H1 (cell line): ENCODE results near the gene RNF212. TPM values are rescaled to one million over a fixed set of nuclear protein-coding genes. Genes with fewer than 3 reads are reported as not detected.

Experiments
- CTCF ChIA-PET: fragments of 300-600 bp; sonication (Branson Sonifier 250); formaldehyde crosslinking; loops from one replicate; lab custom pipeline; 2021; ENCODE audit not compliant: partially characterized antibody; lab: Charles Lee
- POLR2A ChIA-PET: fragments of 300-600 bp; sonication (Branson Sonifier 250); formaldehyde crosslinking; loops from one replicate; lab custom pipeline; 2021; ENCODE audit warnings: inconsistent platforms; ENCODE audit not compliant: partially characterized antibody; lab: Charles Lee
- DNase-seq, 2 experiments: peaks; one replicate each; pipeline versions ENCODE4 v3.0.0 to v3.0.0-alpha.2; 2010 to 2022; ENCODE audit warnings: low spot score in 2 of 2, low read depth in 1 of 2, mixed read lengths in 1 of 2
- FAIRE-seq: peaks from 2 replicates; lab custom pipeline; 2011; peaks lifted over from hg19 to GRCh38; lab: Jason Lieb, UNC
- H2AFZ ChIP-seq: 2 replicates; pipeline ENCODE4 v1.8.1; 2012; ENCODE audit warnings: low read length, inconsistent platforms
- H2AK5ac ChIP-seq: 2 replicates; pipeline ENCODE4 v1.6.1; 2013; ENCODE audit warnings: low read depth, low read length
- H2BK120ac ChIP-seq: replicated peaks from 2 replicates; pipeline ENCODE3; 2013; ENCODE audit warnings: low read depth, low read length, inconsistent platforms
- H2BK12ac ChIP-seq: 2 replicates; pipeline ENCODE4 v1.6.1; 2013; ENCODE audit warnings: low read depth, low read length
- H2BK15ac ChIP-seq: 2 replicates; pipeline ENCODE4 v1.6.1; 2013; ENCODE audit warnings: low read length
- H2BK20ac ChIP-seq: 2 replicates; pipeline ENCODE4 v1.6.1; 2013; ENCODE audit warnings: low read length
- H2BK5ac ChIP-seq: 2 replicates; pipeline ENCODE4 v1.6.1; 2013; ENCODE audit warnings: low read depth, low read length
- H3K14ac ChIP-seq: 2 replicates; pipeline ENCODE4 v1.6.1; 2013; ENCODE audit warnings: inconsistent platforms; ENCODE audit not compliant: insufficient read length
- H3K18ac ChIP-seq: 2 replicates; pipeline ENCODE4 v1.6.1; 2013; ENCODE audit warnings: low read length; ENCODE audit errors: extremely low read depth
- H3K23ac ChIP-seq: 2 replicates; pipeline ENCODE4 v1.6.1; 2013; ENCODE audit warnings: inconsistent platforms; ENCODE audit not compliant: insufficient read length
- H3K23me2 ChIP-seq: 2 replicates; pipeline ENCODE4 v1.6.1; 2013; ENCODE audit warnings: low read depth, low read length
- H3K27ac ChIP-seq: 2 replicates; pipeline ENCODE4 v1.6.1; 2011; ENCODE audit warnings: low read depth, low read length, inconsistent platforms
- H3K27me3 ChIP-seq, 4 experiments: replicated peaks in 1 of 4; 1 replicate in 1 of 4; 2 replicates in 3 of 4; pipeline versions ENCODE4 v1.6.1 to v1.8.1; 2011 to 2013; ENCODE audit warnings: low read length in 3 of 4, mild to moderate bottlenecking in 3 of 4, inconsistent platforms in 2 of 4, mixed read lengths in 2 of 4, moderate library complexity in 1 of 4; ENCODE audit not compliant: control insufficient read depth in 3 of 4, insufficient read depth in 3 of 4; ENCODE audit errors: extremely low read depth in 1 of 4
- H3K36me3 ChIP-seq, 4 experiments: 2 replicates each; pipeline versions ENCODE4 v1.6.1 to v1.8.1; 2011 to 2013; ENCODE audit warnings: mild to moderate bottlenecking in 4 of 4, low read length in 3 of 4, moderate library complexity in 2 of 4, control low read depth in 1 of 4, inconsistent platforms in 1 of 4; ENCODE audit not compliant: insufficient read depth in 4 of 4, control insufficient read depth in 2 of 4
- H3K4ac ChIP-seq: replicated peaks from 2 replicates; pipeline ENCODE3; 2013; ENCODE audit warnings: low read length, low read depth, mixed read lengths, inconsistent platforms; ENCODE audit not compliant: insufficient read length
- H3K4me1 ChIP-seq, 4 experiments: replicated peaks in 1 of 4; 1 replicate in 1 of 4; 2 replicates in 3 of 4; pipeline versions ENCODE4 v1.6.1 to v1.8.1; 2011 to 2013; ENCODE audit warnings: low read length in 3 of 4, inconsistent platforms in 2 of 4, mixed read lengths in 1 of 4; ENCODE audit not compliant: insufficient read depth in 4 of 4, control insufficient read depth in 3 of 4
- H3K4me2 ChIP-seq, 2 experiments: 2 replicates each; pipeline versions ENCODE4 v1.6.1 to v1.8.1; 2011 to 2013; ENCODE audit warnings: low read depth in 2 of 2, low read length in 2 of 2, control low read depth in 1 of 2, inconsistent platforms in 1 of 2, mild to moderate bottlenecking in 1 of 2; ENCODE audit not compliant: insufficient read depth in 1 of 2
- H3K4me3 ChIP-seq, 4 experiments: fragments of 200-600, 300-600 bp in 1 of 4; sonication (generic), shearing (Covaris generic), sonication (Bioruptor Twin) in 1 of 4; 2 replicates each; pipeline versions ENCODE4 v1.5.1 to v1.8.1; 2011 to 2016; ENCODE audit warnings: low read length in 4 of 4, low read depth in 3 of 4, control low read depth in 2 of 4, inconsistent platforms in 2 of 4, mild to moderate bottlenecking in 2 of 4, mixed read lengths in 1 of 4, moderate library complexity in 1 of 4; ENCODE audit not compliant: insufficient read depth in 2 of 4; ENCODE audit errors: extremely low read depth in 1 of 4
- H3K56ac ChIP-seq: replicated peaks from 2 replicates; pipeline ENCODE3; 2013; ENCODE audit warnings: low read depth, mild to moderate bottlenecking, mixed read lengths, low read length, inconsistent platforms; ENCODE audit not compliant: insufficient read length
- H3K79me1 ChIP-seq: 2 replicates; pipeline ENCODE4 v1.6.1; 2013; ENCODE audit warnings: low read depth, low read length, control low read depth
- H3K79me2 ChIP-seq, 2 experiments: 2 replicates each; pipeline versions ENCODE4 v1.6.1 to v1.8.1; 2012 to 2013; ENCODE audit warnings: low read length in 2 of 2, mild to moderate bottlenecking in 2 of 2, inconsistent platforms in 1 of 2; ENCODE audit not compliant: insufficient read depth in 2 of 2, control insufficient read depth in 1 of 2
- H3K9ac ChIP-seq, 4 experiments: replicated peaks in 1 of 4; 1 replicate in 1 of 4; 2 replicates in 3 of 4; pipeline versions ENCODE4 v1.6.1 to v1.8.1; 2011 to 2013; ENCODE audit warnings: low read depth in 3 of 4, low read length in 3 of 4, control low read depth in 2 of 4, mild to moderate bottlenecking in 2 of 4, moderate library complexity in 2 of 4, inconsistent platforms in 1 of 4; ENCODE audit errors: extremely low read depth in 1 of 4
- H3K9me3 ChIP-seq, 2 experiments: 2 replicates each; pipeline versions ENCODE4 v1.6.1 to v1.8.1; 2012 to 2013; ENCODE audit warnings: mild to moderate bottlenecking in 2 of 2, moderate library complexity in 2 of 2, control low read depth in 1 of 2, inconsistent platforms in 1 of 2, low read depth in 1 of 2, low read length in 1 of 2, mixed read lengths in 1 of 2; ENCODE audit not compliant: insufficient read depth in 2 of 2
- H4K20me1 ChIP-seq, 2 experiments: replicated peaks in 1 of 2; 2 replicates each; pipeline versions ENCODE3 to v1.8.1; 2011 to 2013; ENCODE audit warnings: inconsistent platforms in 2 of 2, low read length in 2 of 2, mild to moderate bottlenecking in 1 of 2; ENCODE audit not compliant: insufficient read depth in 2 of 2, control insufficient read depth in 1 of 2
- H4K5ac ChIP-seq: 2 replicates; pipeline ENCODE4 v1.6.1; 2013; ENCODE audit warnings: low read length, low read depth, mixed read lengths, inconsistent platforms; ENCODE audit not compliant: insufficient read length
- H4K8ac ChIP-seq: 2 replicates; pipeline ENCODE4 v1.8.0; 2013; ENCODE audit warnings: mild to moderate bottlenecking, moderate library complexity, low read length, inconsistent platforms; ENCODE audit not compliant: insufficient read depth; ENCODE audit errors: extremely low read depth
- H4K91ac ChIP-seq: replicated peaks from 2 replicates; pipeline ENCODE3; 2013; ENCODE audit warnings: low read length, mixed read lengths, inconsistent platforms; ENCODE audit not compliant: insufficient read length
- BRCA1 ChIP-seq: IDR thresholded peaks from 2 replicates; pipeline ENCODE4 v1.6.1; 2012; ENCODE audit warnings: low read depth, low read length, improper control_type of control experiment
- CHD1 ChIP-seq: IDR thresholded peaks from 2 replicates; pipeline ENCODE4 v1.6.1; 2012; ENCODE audit warnings: low read depth, low read length, improper control_type of control experiment
- GABPA ChIP-seq: IDR thresholded peaks from 2 replicates; pipeline ENCODE4 v1.6.1; 2011; ENCODE audit warnings: mild to moderate bottlenecking, low read length, moderate library complexity, borderline replicate concordance; ENCODE audit not compliant: insufficient read depth
- HDAC6 ChIP-seq: IDR thresholded peaks from one replicate; pipeline ENCODE4 v1.7.1; 2012; ENCODE audit warnings: low read depth, mild to moderate bottlenecking, inconsistent platforms, low read length, moderate library complexity
- NANOG ChIP-seq: IDR thresholded peaks from 2 replicates; pipeline ENCODE4 v1.6.1; 2011; ENCODE audit warnings: low read length, low read depth, mild to moderate bottlenecking, inconsistent platforms; ENCODE audit not compliant: insufficient read depth, poor library complexity, severe bottlenecking
- PHF8 ChIP-seq: fragments of 200-600 bp; sonication (generic); conservative IDR thresholded peaks from 2 replicates; pipeline ENCODE4 v1.7.1; 2012; ENCODE audit warnings: low read depth, mild to moderate bottlenecking, inconsistent platforms, low read length, moderate library complexity
- POU5F1 ChIP-seq: IDR thresholded peaks from 2 replicates; pipeline ENCODE4 v1.6.1; 2011; ENCODE audit warnings: low read depth, mild to moderate bottlenecking, low read length, moderate library complexity
- RFX5 ChIP-seq: IDR thresholded peaks from 2 replicates; pipeline ENCODE4 v1.6.1; 2011; ENCODE audit warnings: low read depth, low read length, improper control_type of control experiment, borderline replicate concordance
- SIN3A ChIP-seq, 2 experiments: IDR thresholded peaks in 1 of 2; conservative IDR thresholded peaks in 1 of 2; 2 replicates each; pipeline ENCODE4 v1.6.1; 2011 to 2012; ENCODE audit warnings: low read length in 2 of 2, improper control_type of control experiment in 1 of 2, low read depth in 1 of 2, mild to moderate bottlenecking in 1 of 2
- SP2 ChIP-seq: IDR thresholded peaks from 2 replicates; pipeline ENCODE4 v1.6.1; 2012; ENCODE audit warnings: mild to moderate bottlenecking, low read length, inconsistent platforms
- WGBS, 2 experiments: shearing (Covaris generic) in 1 of 2; methylation state at CpG; one replicate each; pipeline versions ENCODE4 v1.1.6 to v1.1.7; 2013 to 2015; ENCODE audit warnings: low lambda C conversion rate in 2 of 2, mixed read lengths in 2 of 2, inconsistent platforms in 1 of 2, low coverage in 1 of 2, missing lambda C conversion rate in 1 of 2; ENCODE audit not compliant: insufficient replicate concordance in 2 of 2, insufficient coverage in 1 of 2, insufficient read length in 1 of 2; ENCODE audit errors: extremely low coverage in 1 of 2, missing lambda C conversion rate in 1 of 2; 5-methylcytosine and 5-hydroxymethylcytosine counted together
- polyA plus RNA-seq, 7 experiments: library from polyadenylated mRNA; depleted of rRNA in 3 of 7; stranded (reverse) in 5 of 7; unstranded in 2 of 7; fragments of >200 nt in 5 of 7; fragments of 200-250 nt in 2 of 7; gene quantifications; 1 replicate in 5 of 7; 2 replicates in 1 of 7; 4 replicates in 1 of 7; pipeline versions ENCODE4 v1.2.1 to v1.2.3, GENCODE V29; 2011 to 2013; ENCODE audit warnings: missing spikeins in 2 of 7, mixed read lengths in 2 of 7
- total RNA-seq: library from RNA; stranded (reverse); fragmentation: NEBNext Ultra II Directional; extraction: Animal tissue kit (Norgen Biotek cat#: 25700); gene quantifications from 2 replicates; pipeline ENCODE4 v1.2.1, GENCODE V29; 2021
- TF ChIP-seq, protein P1 (sequence below), 3 experiments: IDR thresholded peaks; 1 replicate in 2 of 3; 2 replicates in 1 of 3; pipeline versions ENCODE4 v1.5.1 to v1.6.1; 2011; ENCODE audit warnings: low read length in 3 of 3, mild to moderate bottlenecking in 3 of 3, inconsistent platforms in 2 of 3, low read depth in 1 of 3, moderate library complexity in 1 of 3; ENCODE audit not compliant: insufficient read depth in 1 of 3; ENCODE audit errors: control extremely low read depth in 1 of 3

Gene RNF212
- total and polyA plus RNA-seq, 2 of the 8 experiments (the other 6 are each of a cell fraction or from before 2014, with no cell fraction given) = 3.4 to 5.4 TPM

DNA sequence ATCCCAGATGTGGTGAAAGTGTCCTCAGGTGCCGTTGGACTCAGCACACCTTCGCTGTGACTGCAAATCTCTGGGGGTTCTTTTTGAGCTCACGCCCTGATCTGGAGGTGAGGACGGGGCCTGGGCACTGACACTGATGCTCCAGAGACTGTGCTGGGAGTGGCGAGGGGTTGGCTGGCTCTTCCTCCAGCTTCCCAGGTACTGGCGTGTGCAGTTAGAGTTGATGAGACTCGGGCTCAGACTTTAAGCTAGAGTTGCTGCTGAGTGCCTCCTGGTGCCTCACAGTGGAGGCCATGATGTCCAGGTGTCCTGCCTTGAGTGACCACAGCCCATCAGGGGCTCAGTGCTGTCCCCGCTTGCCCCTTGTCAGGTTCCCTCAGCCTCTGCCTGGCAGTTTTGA is 42.7 kb upstream of the RNF212 start:
- no peak overlapping the region for H4K91ac ChIP-seq
- no peak overlapping the region for H4K5ac ChIP-seq
- H3K4me1 ChIP-seq = no peaks in the 10 kb centered on the region
- H3K36me3 ChIP-seq = no peaks in the 10 kb centered on the region
- ChIA-PET POLR2A (interaction anchor here (1.0 kb wide), 1 partner anchor 133 kb away, joined by 3 read pairs; the partner anchor contains the start of gene MAEA), CTCF (interaction anchor here (2.9 to 3.5 kb wide), 2 partner anchors 11 to 25 kb away, joined by 9 to 15 read pairs; no protein-coding TSS in a partner anchor)
- H2BK120ac ChIP-seq = no peak overlapping the region
- H3K4me2 ChIP-seq = no peak overlapping the region
- no peaks in the 10 kb centered on the region for H3K23me2 ChIP-seq
- no peak overlapping the region for H3K4ac ChIP-seq
- H3K27me3 ChIP-seq = no peaks in the 10 kb centered on the region; a peak in 1 of 7 replicates
- H3K4me3 ChIP-seq = no peak overlapping the region
- FAIRE-seq (no peak), DNase-seq (no peak)
- H2BK12ac ChIP-seq = no peak overlapping the region
- H2AK5ac ChIP-seq = no peak overlapping the region
- no peaks in the 10 kb centered on the region for H3K79me2 ChIP-seq
- 90% methylated on average over 8 of the region's 8 CpGs; no CpG with 5 or more reads in 1 of the 2 experiments for WGBS, 2 experiments
- H2BK20ac ChIP-seq = no peak overlapping the region
- H3K9me3 ChIP-seq = peaks cover 3 to 10% of the 10 kb centered on the region in 2 experiments; a peak in 1 of 4 replicates
- no peak overlapping the region for H3K9ac ChIP-seq
- H2BK5ac ChIP-seq = no peak overlapping the region
- no peaks in the 10 kb centered on the region for H4K20me1 ChIP-seq
- H3K56ac ChIP-seq = no peak overlapping the region
- no peaks in the 10 kb centered on the region for H3K79me1 ChIP-seq
- no peak overlapping the region for H4K8ac ChIP-seq
- H3K27ac ChIP-seq = no peak overlapping the region
- H3K14ac ChIP-seq = no peak overlapping the region
- no peak overlapping the region for H2AFZ ChIP-seq
- no peak overlapping the region for H3K18ac ChIP-seq
- no peak overlapping the region for H3K23ac ChIP-seq
- H2BK15ac ChIP-seq = no peak overlapping the region
- no peak for TF ChIP-seq HDAC6
- no peak for TF ChIP-seq BRCA1
- TF ChIP-seq, protein P1, sequence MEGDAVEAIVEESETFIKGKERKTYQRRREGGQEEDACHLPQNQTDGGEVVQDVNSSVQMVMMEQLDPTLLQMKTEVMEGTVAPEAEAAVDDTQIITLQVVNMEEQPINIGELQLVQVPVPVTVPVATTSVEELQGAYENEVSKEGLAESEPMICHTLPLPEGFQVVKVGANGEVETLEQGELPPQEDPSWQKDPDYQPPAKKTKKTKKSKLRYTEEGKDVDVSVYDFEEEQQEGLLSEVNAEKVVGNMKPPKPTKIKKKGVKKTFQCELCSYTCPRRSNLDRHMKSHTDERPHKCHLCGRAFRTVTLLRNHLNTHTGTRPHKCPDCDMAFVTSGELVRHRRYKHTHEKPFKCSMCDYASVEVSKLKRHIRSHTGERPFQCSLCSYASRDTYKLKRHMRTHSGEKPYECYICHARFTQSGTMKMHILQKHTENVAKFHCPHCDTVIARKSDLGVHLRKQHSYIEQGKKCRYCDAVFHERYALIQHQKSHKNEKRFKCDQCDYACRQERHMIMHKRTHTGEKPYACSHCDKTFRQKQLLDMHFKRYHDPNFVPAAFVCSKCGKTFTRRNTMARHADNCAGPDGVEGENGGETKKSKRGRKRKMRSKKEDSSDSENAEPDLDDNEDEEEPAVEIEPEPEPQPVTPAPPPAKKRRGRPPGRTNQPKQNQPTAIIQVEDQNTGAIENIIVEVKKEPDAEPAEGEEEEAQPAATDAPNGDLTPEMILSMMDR (IDR thresholded peaks at IDR 0.05; ENCODE audit: control extremely low read depth in 1 of 3, insufficient read depth in 1 of 3, low read depth in 1 of 3, low read length in 3 of 3) = no peak
- TF ChIP-seq SP2 = no peak
- no peak for TF ChIP-seq PHF8
- TF ChIP-seq GABPA = no peak
- no peak for TF ChIP-seq NANOG
- TF ChIP-seq CHD1 = no peak
- TF ChIP-seq SIN3A (conservative IDR thresholded peaks at IDR 0.05 in 1 of 2, IDR thresholded peaks at IDR 0.05 in 1 of 2; ENCODE audit: low read depth in 1 of 2, low read length in 2 of 2) = no peak
- no peak for TF ChIP-seq RFX5
- TF ChIP-seq POU5F1 = no peak
